GM19468 (cell line): ENCODE results near the gene TEKT2.

Experiments
- ATAC-seq: cut with Tn5 transposase; IDR thresholded peaks from one replicate; pipeline ENCODE4 v1.9.1; 2021; ENCODE audit warnings: mild to moderate bottlenecking, moderate library complexity, moderate number of reproducible peaks; ENCODE audit not compliant: unreplicated experiment; ENCODE audit errors: extremely low read depth

TEKT2 gene

DNA sequence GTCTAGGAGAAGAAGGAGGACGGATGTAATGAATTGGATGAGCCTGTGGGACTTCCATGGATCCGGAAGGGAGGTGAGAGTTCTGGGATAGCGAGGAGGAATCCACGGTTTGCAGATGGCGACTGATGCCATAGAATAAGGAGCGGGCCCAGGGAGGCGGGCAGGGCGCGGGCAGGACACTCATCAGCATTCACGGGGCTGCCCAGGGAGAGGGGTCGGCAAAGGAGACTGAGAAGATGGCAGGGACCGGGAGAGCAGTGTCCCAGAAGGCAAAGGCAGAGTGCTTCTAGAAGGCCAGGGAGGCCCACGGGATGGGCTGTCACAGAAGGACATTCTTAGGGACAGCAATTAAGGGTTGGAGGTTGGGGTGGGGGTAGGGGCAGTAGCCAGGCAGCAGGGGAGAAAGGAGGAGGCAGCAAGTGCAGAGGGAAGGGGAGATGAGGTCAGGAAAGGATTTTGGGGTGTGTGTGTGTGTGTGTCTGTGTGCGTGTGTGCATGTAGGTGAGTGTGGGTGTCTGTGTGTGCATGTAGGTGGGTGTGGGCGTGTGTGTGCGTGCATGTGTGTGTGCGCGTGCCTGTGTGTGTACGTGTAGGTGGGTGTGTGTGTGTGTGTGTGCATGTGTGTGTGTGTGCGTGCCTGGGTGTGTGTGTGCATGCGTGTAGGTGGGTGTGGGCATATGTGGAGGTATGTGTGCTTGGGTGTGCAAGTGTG, 42.3 kb downstream of the TEKT2 start:
- no peak for ATAC-seq

- no peak for ATAC-seq
Observed at GRCh38 chr1:36126797-36127500, 43.1 kb downstream of the TEKT2 start.

- no peak for ATAC-seq
Observed at GRCh38 chr1:36128126-36128904, 44.4 kb downstream of the TEKT2 start.

GRCh38 chr1:36128905-36129206, 45.0 kb downstream of the TEKT2 start:
- ATAC-seq = no peak

DNA sequence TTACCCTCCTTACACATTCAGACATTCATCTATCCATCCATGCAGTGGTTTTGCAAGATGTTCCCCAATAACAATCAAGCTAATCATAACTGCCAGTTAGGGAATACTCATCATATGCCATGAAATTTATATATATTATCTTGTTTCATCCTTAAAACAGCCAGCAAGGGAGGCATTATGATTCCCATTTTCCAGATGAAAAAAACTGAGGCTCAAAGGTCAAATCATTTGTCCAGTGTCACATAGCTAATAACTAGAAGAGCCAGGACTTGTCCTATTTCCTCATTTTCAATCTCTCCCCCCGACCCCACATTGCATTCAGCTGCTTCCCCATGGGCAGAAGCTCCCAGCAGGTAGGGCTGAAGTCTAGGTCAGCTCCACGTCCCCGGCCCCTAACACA, 48.1 kb downstream of the TEKT2 start:
- no peak for ATAC-seq

GRCh38 chr1:36133484-36133883, 49.6 kb downstream of the TEKT2 start:
- ATAC-seq = no peak

GRCh38 chr1:36134031-36134430, 50.1 kb downstream of the TEKT2 start:
- ATAC-seq = no peak

DNA sequence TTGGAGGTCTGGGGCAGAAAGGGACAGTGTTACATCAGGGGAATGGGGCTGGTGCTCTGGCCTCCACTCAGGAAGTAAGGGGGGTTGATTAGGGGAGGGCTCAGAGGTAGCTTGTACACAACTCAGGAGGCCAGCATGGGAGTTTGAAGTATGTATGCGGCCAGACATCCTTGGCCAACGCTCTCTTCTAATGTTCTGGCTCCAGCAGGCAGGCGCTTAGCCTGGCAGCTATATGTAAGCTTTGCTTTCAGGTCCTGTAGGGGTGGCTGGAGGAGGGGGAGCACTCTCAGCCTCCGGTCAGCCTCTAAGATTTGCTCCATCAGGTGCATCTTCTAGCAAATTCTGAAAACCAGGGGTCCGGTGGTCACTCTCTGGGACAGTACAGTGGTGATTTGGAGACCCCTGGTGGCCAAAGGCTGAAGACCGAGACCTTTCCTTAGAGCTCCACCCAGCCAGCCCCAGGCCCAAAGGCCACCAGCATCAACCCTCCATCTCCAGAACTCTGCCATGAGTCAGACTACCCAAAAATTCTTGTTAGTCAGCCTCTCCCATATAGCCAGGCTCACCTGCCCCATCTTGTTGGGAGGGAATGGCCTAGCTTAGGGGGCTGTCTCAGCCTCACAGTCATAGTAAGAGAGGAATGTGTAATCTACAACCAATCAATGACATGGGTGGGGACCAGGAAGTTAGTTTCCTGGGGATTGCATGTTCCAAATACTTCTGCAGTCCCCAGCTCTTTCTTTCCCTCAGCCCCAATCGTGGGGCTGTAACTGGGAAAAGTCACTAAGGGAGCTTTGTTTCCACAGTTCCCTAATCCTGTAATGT, 50.8 kb downstream of the TEKT2 start:
- no peak for ATAC-seq

- no peak for ATAC-seq
Observed at GRCh38 chr1:36135330-36135667, 51.4 kb downstream of the TEKT2 start.

DNA sequence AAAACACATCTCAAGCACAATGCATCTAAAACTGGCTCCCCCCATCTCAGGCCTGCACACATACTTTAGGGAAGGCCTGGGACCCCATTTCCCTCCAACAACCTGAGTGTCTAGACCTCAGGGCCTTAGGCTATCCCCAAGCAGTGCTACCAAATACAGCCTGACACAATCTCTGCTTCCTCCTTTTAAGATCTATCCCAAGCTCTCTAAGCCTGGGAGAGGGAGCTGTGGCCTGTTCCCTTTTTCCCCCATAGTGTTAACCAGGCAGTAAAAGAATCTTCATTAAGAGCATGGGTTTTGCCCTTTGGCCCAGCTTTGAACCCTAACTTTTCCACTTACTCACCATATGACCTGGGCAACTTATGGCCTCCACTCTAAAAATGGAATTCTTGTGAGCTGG, 51.9 kb downstream of the TEKT2 start:
- no peak for ATAC-seq

GRCh38 chr1:36136535-36136934, 52.6 kb downstream of the TEKT2 start:
- no peak for ATAC-seq

DNA sequence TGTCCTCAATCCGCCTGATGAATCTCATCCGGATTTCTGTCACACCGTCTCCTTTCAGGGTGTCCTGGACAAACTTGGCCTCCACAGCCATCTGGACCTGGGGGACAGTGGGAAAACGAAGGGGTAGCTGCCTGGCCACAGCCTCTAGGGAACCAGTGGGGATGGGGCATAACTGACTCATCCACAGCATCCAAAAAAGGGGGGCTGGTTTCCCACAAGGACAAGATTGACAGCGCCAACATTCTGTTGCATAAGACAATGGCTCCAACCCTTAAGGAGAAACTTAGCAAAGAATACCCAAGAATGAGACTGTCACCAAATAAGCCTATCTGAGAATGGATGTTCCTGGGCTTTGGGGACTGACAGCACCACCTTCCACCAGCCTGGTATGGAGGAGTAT, 53.3 kb downstream of the TEKT2 start:
- no peak for ATAC-seq

DNA sequence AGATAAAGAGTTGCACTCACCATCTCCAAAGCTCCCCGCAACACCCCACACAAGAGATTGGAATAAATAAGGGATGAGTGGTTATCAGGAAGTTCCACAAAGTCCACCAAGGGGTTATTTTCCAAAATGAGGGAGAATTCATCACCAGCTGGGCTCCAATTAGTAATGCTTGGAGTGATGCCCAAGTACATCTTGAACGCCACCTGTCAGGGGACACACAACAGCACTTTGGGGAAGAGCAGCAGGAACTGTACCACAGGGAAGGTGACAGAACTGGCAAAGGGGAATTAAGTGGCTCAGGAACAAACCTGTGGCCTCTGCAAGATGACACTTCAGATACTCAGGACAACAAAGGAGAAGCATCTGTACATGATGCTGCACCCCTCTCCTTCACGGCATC, 53.9 kb downstream of the TEKT2 start:
- no peak for ATAC-seq
